Activated T-cell treated with anti-CD3 and anti-CD28 coated beads for 1 hour (primary cell): Measurements from ENCODE around the gene ARHGAP18.

Experiments used
- DNase-seq: peaks from one replicate; pipeline ENCODE4 v3.0.0-alpha.2; 2020; ENCODE audit warnings: low read depth

The ARHGAP18 gene

GRCh38 chr6:129642322-129642721 is 67.7 kb downstream of the ARHGAP18 start:
- no peak for DNase-seq

- DNase-seq, result no peak
Measured at GRCh38 chr6:129641344-129641743, 68.6 kb downstream of the ARHGAP18 start.

- DNase-seq, result no peak
Measured at GRCh38 chr6:129638686-129639085, 71.3 kb downstream of the ARHGAP18 start.

GRCh38 chr6:129638055-129638684 is 71.8 kb downstream of the ARHGAP18 start:
- no peak for DNase-seq

GRCh38 chr6:129637340-129638054 is 72.5 kb downstream of the ARHGAP18 start:
- no peak for DNase-seq

GRCh38 chr6:129635396-129636130 is 74.4 kb downstream of the ARHGAP18 start:
- no peak for DNase-seq

GRCh38 chr6:129634411-129635230 is 75.4 kb downstream of the ARHGAP18 start:
- no peak for DNase-seq

GRCh38 chr6:129633529-129633928 is 76.4 kb downstream of the ARHGAP18 start:
- DNase-seq, result no peak

GRCh38 chr6:129632172-129632613 is 77.8 kb downstream of the ARHGAP18 start:
- no peak for DNase-seq

- DNase-seq, result no peak
Measured at GRCh38 chr6:129631070-129631469, 78.9 kb downstream of the ARHGAP18 start.

GRCh38 chr6:129630596-129630995 is 79.4 kb downstream of the ARHGAP18 start:
- no peak for DNase-seq

GRCh38 chr6:129628101-129628815 is 81.7 kb downstream of the ARHGAP18 start:
- no peak for DNase-seq

GRCh38 chr6:129624488-129624887 is 85.5 kb downstream of the ARHGAP18 start:
- DNase-seq, result no peak

GRCh38 chr6:129623008-129623732 is 86.8 kb downstream of the ARHGAP18 start:
- no peak for DNase-seq

GRCh38 chr6:129621252-129621651 is 88.7 kb downstream of the ARHGAP18 start:
- peak; percentile 6 for DNase-seq

GRCh38 chr6:129620234-129620610 is 89.8 kb downstream of the ARHGAP18 start:
- no peak for DNase-seq

GRCh38 chr6:129619579-129620233 is 90.3 kb downstream of the ARHGAP18 start:
- no peak for DNase-seq

GRCh38 chr6:129617986-129618385 is 92.0 kb downstream of the ARHGAP18 start:
- DNase-seq, result no peak

GRCh38 chr6:129615496-129615895 is 94.5 kb downstream of the ARHGAP18 start:
- no peak for DNase-seq

GRCh38 chr6:129615020-129615419 is 95.0 kb downstream of the ARHGAP18 start:
- DNase-seq, result no peak
